OCI-LY3 (cell line): Measurements from ENCODE around the gene TTC23.

ENCODE experiments used
- H2AFZ ChIP-seq: fragments of 200-600, 300-600 bp; shearing (Covaris generic); 2 replicates; pipeline ENCODE4 v1.6.0; 2014; ENCODE audit warnings: antibody characterized with exemption, low read depth, low read length
- H3K27ac ChIP-seq: fragments of 200-600, 300-600 bp; sonication (generic); 2 replicates; pipeline ENCODE4 v1.5.1; 2014; ENCODE audit warnings: mild to moderate bottlenecking, low read length, moderate library complexity, mixed read lengths
- H3K27me3 ChIP-seq: fragments of 200-600, 300-600 bp; sonication (generic); 2 replicates; pipeline ENCODE4 v1.6.1; 2014; ENCODE audit warnings: low read depth, low read length, mixed read lengths
- H3K36me3 ChIP-seq: fragments of 200-600, 300-600 bp; sonication (generic); replicated peaks from 2 replicates; pipeline ENCODE3; 2014; ENCODE audit warnings: low read depth, low read length, mixed read lengths
- H3K4me1 ChIP-seq: fragments of 300-600, 200-600 bp; sonication (generic); 2 replicates; pipeline ENCODE4 v1.6.1; 2014; ENCODE audit warnings: low read length, mixed read lengths
- H3K4me2 ChIP-seq: fragments of 200-600, 300-600 bp; sonication (generic); 2 replicates; pipeline ENCODE4 v1.6.1; 2014; ENCODE audit warnings: low read length, mixed read lengths
- H3K4me3 ChIP-seq: fragments of 300-600, 200-600 bp; sonication (generic); 2 replicates; pipeline ENCODE4 v1.5.1; 2014; ENCODE audit warnings: antibody characterized with exemption, mild to moderate bottlenecking, low read length, moderate library complexity
- H3K79me2 ChIP-seq: fragments of 300-600, 200-600 bp; shearing (Covaris generic); 2 replicates; pipeline ENCODE4 v1.6.1; 2014; ENCODE audit warnings: mild to moderate bottlenecking, low read length, mixed read lengths
- H3K9ac ChIP-seq: fragments of 300-600, 200-600 bp; shearing (Covaris generic); 2 replicates; pipeline ENCODE4 v1.6.0; 2014; ENCODE audit warnings: mild to moderate bottlenecking, low read length, moderate library complexity
- H3K9me3 ChIP-seq: fragments of 200-600, 300-600 bp; shearing (Covaris generic); 2 replicates; pipeline ENCODE4 v1.6.1; 2014; ENCODE audit warnings: low read length, mixed read lengths; ENCODE audit not compliant: insufficient read depth
- H4K20me1 ChIP-seq: fragments of 200-600, 300-600 bp; sonication (generic); 2 replicates; pipeline ENCODE4 v1.6.1; 2016; ENCODE audit warnings: low read length, mixed read lengths; ENCODE audit not compliant: insufficient read depth
- EZH2phosphoT487 ChIP-seq: fragments of 200-600 bp; shearing (Covaris generic); IDR thresholded peaks from 2 replicates; pipeline ENCODE4 v1.6.1; 2018; ENCODE audit warnings: antibody characterized with exemption, mixed run types, low read depth
- TF ChIP-seq, protein P1 (sequence below): fragments of 200-600, 300-600 bp; sonication (generic); IDR thresholded peaks from 2 replicates; pipeline ENCODE4 v1.5.1; 2014; ENCODE audit warnings: antibody characterized with exemption, low read length, low read depth

The TTC23 gene

GRCh38 chr15:99158626-99159412 is 90.6 kb downstream of the TTC23 start:
- no peak overlapping the region for H3K9ac ChIP-seq
- no peaks in the 10 kb centered on the region for H3K36me3 ChIP-seq
- H3K79me2 ChIP-seq, result no peaks in the 10 kb centered on the region
- H2AFZ ChIP-seq, result no peak overlapping the region
- H3K27me3 ChIP-seq, result no peaks in the 10 kb centered on the region
- no peaks in the 10 kb centered on the region for H4K20me1 ChIP-seq
- no peak for TF ChIP-seq EZH2phosphoT487
- TF ChIP-seq, protein P1, sequence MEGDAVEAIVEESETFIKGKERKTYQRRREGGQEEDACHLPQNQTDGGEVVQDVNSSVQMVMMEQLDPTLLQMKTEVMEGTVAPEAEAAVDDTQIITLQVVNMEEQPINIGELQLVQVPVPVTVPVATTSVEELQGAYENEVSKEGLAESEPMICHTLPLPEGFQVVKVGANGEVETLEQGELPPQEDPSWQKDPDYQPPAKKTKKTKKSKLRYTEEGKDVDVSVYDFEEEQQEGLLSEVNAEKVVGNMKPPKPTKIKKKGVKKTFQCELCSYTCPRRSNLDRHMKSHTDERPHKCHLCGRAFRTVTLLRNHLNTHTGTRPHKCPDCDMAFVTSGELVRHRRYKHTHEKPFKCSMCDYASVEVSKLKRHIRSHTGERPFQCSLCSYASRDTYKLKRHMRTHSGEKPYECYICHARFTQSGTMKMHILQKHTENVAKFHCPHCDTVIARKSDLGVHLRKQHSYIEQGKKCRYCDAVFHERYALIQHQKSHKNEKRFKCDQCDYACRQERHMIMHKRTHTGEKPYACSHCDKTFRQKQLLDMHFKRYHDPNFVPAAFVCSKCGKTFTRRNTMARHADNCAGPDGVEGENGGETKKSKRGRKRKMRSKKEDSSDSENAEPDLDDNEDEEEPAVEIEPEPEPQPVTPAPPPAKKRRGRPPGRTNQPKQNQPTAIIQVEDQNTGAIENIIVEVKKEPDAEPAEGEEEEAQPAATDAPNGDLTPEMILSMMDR, result no peak
- H3K9me3 ChIP-seq, result no peaks in the 10 kb centered on the region
- no peak overlapping the region for H3K4me3 ChIP-seq
- H3K4me2 ChIP-seq, result no peak overlapping the region
- no peak overlapping the region for H3K27ac ChIP-seq
- peaks cover 9% of the 10 kb centered on the region for H3K4me1 ChIP-seq

GRCh38 chr15:99157456-99157855 is 91.9 kb downstream of the TTC23 start:
- no peak overlapping the region for H3K4me2 ChIP-seq
- H3K9me3 ChIP-seq, result no peaks in the 10 kb centered on the region
- H3K4me1 ChIP-seq, result no peaks in the 10 kb centered on the region
- no peaks in the 10 kb centered on the region for H3K27me3 ChIP-seq
- H2AFZ ChIP-seq, result no peak overlapping the region
- H3K36me3 ChIP-seq, result no peaks in the 10 kb centered on the region
- no peak overlapping the region for H3K27ac ChIP-seq
- no peaks in the 10 kb centered on the region for H3K79me2 ChIP-seq
- no peaks in the 10 kb centered on the region for H4K20me1 ChIP-seq
- no peak for TF ChIP-seq EZH2phosphoT487
- TF ChIP-seq, protein P1, result no peak
- H3K4me3 ChIP-seq, result no peak overlapping the region
- no peak overlapping the region for H3K9ac ChIP-seq

DNA sequence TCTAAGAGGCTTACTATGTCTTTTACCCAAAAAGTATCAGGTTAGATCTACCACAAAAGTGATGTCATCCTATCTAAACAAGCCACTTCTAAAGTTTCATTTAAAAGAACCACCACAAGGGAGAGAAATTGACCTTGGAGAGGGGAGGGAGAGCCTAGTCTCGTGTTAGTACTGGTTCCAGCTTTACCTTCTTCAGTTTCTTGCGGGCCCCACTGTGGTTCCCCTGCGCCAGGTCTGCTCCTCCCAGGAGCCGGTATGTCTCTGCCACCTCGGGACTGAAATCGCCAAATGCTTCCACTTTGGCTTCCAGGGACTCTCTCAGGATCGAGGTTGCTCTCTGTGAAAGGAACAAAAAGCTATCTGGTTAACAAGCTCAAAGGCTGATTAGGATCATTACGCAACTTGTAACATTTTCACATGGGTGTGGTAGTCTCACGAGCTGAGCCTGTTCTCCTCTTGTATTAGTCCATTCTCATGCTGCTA is 93.4 kb downstream of the TTC23 start:
- no peak for TF ChIP-seq EZH2phosphoT487
- TF ChIP-seq, protein P1, result no peak
- H4K20me1 ChIP-seq, result no peaks in the 10 kb centered on the region
- no peak overlapping the region for H3K27ac ChIP-seq
- no peaks in the 10 kb centered on the region for H3K27me3 ChIP-seq
- H3K36me3 ChIP-seq, result no peaks in the 10 kb centered on the region
- H3K4me3 ChIP-seq, result no peak overlapping the region
- no peak overlapping the region for H3K4me2 ChIP-seq
- H3K4me1 ChIP-seq, result no peaks in the 10 kb centered on the region
- no peaks in the 10 kb centered on the region for H3K79me2 ChIP-seq
- no peaks in the 10 kb centered on the region for H3K9me3 ChIP-seq
- H3K9ac ChIP-seq, result no peak overlapping the region
- H2AFZ ChIP-seq, result no peak overlapping the region

DNA sequence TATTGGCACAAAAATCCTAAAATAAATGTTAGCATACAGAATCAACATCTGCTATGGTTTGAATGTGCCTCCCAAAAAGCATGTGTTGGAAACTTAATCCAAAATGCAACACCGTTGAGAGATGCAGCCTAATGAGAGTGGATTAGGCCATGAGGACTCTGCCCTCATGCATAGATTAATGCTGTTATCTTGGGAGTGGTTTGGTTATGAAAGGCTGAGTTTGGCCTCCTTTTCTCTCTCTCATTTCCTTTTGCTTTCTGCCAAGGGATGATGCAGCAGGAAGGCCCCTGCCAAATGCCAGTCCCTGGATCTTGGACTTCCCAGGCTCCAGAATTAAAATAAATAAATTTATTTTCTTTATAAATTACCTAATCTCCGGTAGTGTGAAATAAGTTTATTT is 95.1 kb downstream of the TTC23 start:
- no peaks in the 10 kb centered on the region for H3K9me3 ChIP-seq
- H3K27ac ChIP-seq, result no peak overlapping the region
- no peaks in the 10 kb centered on the region for H4K20me1 ChIP-seq
- no peak overlapping the region for H3K4me3 ChIP-seq
- H3K27me3 ChIP-seq, result no peaks in the 10 kb centered on the region
- H3K4me1 ChIP-seq, result no peaks in the 10 kb centered on the region
- H2AFZ ChIP-seq, result no peak overlapping the region
- no peak overlapping the region for H3K4me2 ChIP-seq
- no peaks in the 10 kb centered on the region for H3K36me3 ChIP-seq
- no peak overlapping the region for H3K9ac ChIP-seq
- TF ChIP-seq, protein P1, result no peak
- TF ChIP-seq EZH2phosphoT487, result no peak
- H3K79me2 ChIP-seq, result no peaks in the 10 kb centered on the region
